H1 (cell line): Measurements from ENCODE around the gene CISD1. TPM values are rescaled to one million over a fixed set of nuclear protein-coding genes. Genes with fewer than 3 reads are reported as not detected.

Source experiments
- ASH2L ChIP-seq: fragments of 200-600, 300-600 bp; sonication (generic); IDR thresholded peaks from one replicate; pipeline ENCODE4 v1.7.1; 2017; ENCODE audit warnings: low read length
- EP300 ChIP-seq, 2 experiments: IDR thresholded peaks; 1 replicate in 1 of 2; 2 replicates in 1 of 2; pipeline ENCODE4 v1.6.1; 2011 to 2012; ENCODE audit warnings: low read depth in 2 of 2, low read length in 2 of 2, mild to moderate bottlenecking in 2 of 2, borderline replicate concordance in 1 of 2, inconsistent platforms in 1 of 2, moderate library complexity in 1 of 2
- GTF2F1 ChIP-seq: IDR thresholded peaks from 2 replicates; pipeline ENCODE4 v1.6.1; 2012; ENCODE audit warnings: low read depth, low read length, improper control_type of control experiment, borderline replicate concordance
- polyA plus RNA-seq, 7 experiments: library from polyadenylated mRNA; depleted of rRNA in 3 of 7; stranded (reverse) in 5 of 7; unstranded in 2 of 7; fragments of >200 nt in 5 of 7; fragments of 200-250 nt in 2 of 7; gene quantifications; 1 replicate in 5 of 7; 2 replicates in 1 of 7; 4 replicates in 1 of 7; pipeline versions ENCODE4 v1.2.1 to v1.2.3, GENCODE V29; 2011 to 2013; ENCODE audit warnings: missing spikeins in 2 of 7, mixed read lengths in 2 of 7
- total RNA-seq: library from RNA; stranded (reverse); fragmentation: NEBNext Ultra II Directional; extraction: Animal tissue kit (Norgen Biotek cat#: 25700); gene quantifications from 2 replicates; pipeline ENCODE4 v1.2.1, GENCODE V29; 2021
- TF ChIP-seq, protein P1 (sequence below): fragments of 300-600 bp; sonication (generic); IDR thresholded peaks from 2 replicates; pipeline ENCODE4 v1.7.1; 2012; ENCODE audit warnings: low read length, moderate library complexity, mild to moderate bottlenecking, inconsistent platforms; ENCODE audit not compliant: insufficient replicate concordance

CISD1 gene
- total and polyA plus RNA-seq, 2 of the 8 experiments (the other 6 are each of a cell fraction or from before 2014, with no cell fraction given) = 22.6 to 43.2 TPM

DNA sequence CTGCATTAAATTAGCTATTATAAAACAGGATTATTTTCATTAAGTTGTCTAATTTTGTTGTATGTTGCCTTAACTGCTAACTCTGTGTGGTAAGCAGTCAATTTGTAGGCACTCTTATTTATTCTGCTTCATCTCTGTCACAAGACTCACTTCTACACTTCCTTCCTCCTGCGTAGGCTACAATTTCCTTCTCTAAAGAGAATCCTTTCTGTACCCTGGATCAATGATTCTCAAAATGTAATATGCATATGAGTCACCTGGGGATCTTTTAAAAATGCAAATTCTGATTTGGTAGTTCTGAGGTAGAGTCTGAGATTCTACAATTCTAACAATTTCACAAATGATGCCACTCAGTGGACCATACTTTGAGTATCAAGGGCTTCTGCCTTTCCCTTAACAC is 61.5 kb downstream of the CISD1 start (continued):
- TF ChIP-seq, protein P1, sequence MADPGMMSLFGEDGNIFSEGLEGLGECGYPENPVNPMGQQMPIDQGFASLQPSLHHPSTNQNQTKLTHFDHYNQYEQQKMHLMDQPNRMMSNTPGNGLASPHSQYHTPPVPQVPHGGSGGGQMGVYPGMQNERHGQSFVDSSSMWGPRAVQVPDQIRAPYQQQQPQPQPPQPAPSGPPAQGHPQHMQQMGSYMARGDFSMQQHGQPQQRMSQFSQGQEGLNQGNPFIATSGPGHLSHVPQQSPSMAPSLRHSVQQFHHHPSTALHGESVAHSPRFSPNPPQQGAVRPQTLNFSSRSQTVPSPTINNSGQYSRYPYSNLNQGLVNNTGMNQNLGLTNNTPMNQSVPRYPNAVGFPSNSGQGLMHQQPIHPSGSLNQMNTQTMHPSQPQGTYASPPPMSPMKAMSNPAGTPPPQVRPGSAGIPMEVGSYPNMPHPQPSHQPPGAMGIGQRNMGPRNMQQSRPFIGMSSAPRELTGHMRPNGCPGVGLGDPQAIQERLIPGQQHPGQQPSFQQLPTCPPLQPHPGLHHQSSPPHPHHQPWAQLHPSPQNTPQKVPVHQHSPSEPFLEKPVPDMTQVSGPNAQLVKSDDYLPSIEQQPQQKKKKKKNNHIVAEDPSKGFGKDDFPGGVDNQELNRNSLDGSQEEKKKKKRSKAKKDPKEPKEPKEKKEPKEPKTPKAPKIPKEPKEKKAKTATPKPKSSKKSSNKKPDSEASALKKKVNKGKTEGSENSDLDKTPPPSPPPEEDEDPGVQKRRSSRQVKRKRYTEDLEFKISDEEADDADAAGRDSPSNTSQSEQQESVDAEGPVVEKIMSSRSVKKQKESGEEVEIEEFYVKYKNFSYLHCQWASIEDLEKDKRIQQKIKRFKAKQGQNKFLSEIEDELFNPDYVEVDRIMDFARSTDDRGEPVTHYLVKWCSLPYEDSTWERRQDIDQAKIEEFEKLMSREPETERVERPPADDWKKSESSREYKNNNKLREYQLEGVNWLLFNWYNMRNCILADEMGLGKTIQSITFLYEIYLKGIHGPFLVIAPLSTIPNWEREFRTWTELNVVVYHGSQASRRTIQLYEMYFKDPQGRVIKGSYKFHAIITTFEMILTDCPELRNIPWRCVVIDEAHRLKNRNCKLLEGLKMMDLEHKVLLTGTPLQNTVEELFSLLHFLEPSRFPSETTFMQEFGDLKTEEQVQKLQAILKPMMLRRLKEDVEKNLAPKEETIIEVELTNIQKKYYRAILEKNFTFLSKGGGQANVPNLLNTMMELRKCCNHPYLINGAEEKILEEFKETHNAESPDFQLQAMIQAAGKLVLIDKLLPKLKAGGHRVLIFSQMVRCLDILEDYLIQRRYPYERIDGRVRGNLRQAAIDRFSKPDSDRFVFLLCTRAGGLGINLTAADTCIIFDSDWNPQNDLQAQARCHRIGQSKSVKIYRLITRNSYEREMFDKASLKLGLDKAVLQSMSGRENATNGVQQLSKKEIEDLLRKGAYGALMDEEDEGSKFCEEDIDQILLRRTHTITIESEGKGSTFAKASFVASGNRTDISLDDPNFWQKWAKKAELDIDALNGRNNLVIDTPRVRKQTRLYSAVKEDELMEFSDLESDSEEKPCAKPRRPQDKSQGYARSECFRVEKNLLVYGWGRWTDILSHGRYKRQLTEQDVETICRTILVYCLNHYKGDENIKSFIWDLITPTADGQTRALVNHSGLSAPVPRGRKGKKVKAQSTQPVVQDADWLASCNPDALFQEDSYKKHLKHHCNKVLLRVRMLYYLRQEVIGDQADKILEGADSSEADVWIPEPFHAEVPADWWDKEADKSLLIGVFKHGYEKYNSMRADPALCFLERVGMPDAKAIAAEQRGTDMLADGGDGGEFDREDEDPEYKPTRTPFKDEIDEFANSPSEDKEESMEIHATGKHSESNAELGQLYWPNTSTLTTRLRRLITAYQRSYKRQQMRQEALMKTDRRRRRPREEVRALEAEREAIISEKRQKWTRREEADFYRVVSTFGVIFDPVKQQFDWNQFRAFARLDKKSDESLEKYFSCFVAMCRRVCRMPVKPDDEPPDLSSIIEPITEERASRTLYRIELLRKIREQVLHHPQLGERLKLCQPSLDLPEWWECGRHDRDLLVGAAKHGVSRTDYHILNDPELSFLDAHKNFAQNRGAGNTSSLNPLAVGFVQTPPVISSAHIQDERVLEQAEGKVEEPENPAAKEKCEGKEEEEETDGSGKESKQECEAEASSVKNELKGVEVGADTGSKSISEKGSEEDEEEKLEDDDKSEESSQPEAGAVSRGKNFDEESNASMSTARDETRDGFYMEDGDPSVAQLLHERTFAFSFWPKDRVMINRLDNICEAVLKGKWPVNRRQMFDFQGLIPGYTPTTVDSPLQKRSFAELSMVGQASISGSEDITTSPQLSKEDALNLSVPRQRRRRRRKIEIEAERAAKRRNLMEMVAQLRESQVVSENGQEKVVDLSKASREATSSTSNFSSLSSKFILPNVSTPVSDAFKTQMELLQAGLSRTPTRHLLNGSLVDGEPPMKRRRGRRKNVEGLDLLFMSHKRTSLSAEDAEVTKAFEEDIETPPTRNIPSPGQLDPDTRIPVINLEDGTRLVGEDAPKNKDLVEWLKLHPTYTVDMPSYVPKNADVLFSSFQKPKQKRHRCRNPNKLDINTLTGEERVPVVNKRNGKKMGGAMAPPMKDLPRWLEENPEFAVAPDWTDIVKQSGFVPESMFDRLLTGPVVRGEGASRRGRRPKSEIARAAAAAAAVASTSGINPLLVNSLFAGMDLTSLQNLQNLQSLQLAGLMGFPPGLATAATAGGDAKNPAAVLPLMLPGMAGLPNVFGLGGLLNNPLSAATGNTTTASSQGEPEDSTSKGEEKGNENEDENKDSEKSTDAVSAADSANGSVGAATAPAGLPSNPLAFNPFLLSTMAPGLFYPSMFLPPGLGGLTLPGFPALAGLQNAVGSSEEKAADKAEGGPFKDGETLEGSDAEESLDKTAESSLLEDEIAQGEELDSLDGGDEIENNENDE = no peak
- TF ChIP-seq ASH2L = no peak
- no peak for TF ChIP-seq EP300 (IDR thresholded peaks at IDR 0.05; ENCODE audit: borderline replicate concordance in 1 of 2, low read depth in 2 of 2, low read length in 2 of 2)
- TF ChIP-seq GTF2F1 = no peak
